Mucosa of rectum (tissue), 2 donors: ENCODE results near the gene NR1H3.
A peak's percentile ranks its signal among the peaks of the same experiment; 100 is the strongest.

Source experiments
- H3K27ac ChIP-seq, 2 donors: one replicate each; pipeline ENCODE4 v1.7.0; 2013; ENCODE audit warnings: inconsistent platforms in 2 of 2, low read depth in 2 of 2, low read length in 2 of 2
- H3K27me3 ChIP-seq, 2 donors: one replicate each; pipeline ENCODE4 v1.7.0; 2013; ENCODE audit warnings: low read length in 2 of 2; ENCODE audit not compliant: control insufficient read depth in 2 of 2, insufficient read depth in 2 of 2
- H3K36me3 ChIP-seq, 2 donors: one replicate each; pipeline ENCODE4 v1.7.0; 2013; ENCODE audit warnings: low read length in 2 of 2; ENCODE audit not compliant: control insufficient read depth in 2 of 2, insufficient read depth in 2 of 2
- H3K4me1 ChIP-seq, 2 donors: one replicate each; pipeline ENCODE4 v1.7.0; 2013; ENCODE audit warnings: low read length in 2 of 2, mild to moderate bottlenecking in 1 of 2; ENCODE audit not compliant: control insufficient read depth in 2 of 2, insufficient read depth in 2 of 2
- H3K4me3 ChIP-seq, 2 donors: one replicate each; pipeline ENCODE4 v1.7.0; 2013; ENCODE audit warnings: low read length in 2 of 2
- H3K9ac ChIP-seq, 2 donors: one replicate each; pipeline ENCODE4 v1.7.0; 2013; ENCODE audit warnings: low read length in 2 of 2, low read depth in 1 of 2, mild to moderate bottlenecking in 1 of 2
- H3K9me3 ChIP-seq, 2 donors: one replicate each; pipeline ENCODE4 v1.7.0; 2013; ENCODE audit warnings: low read length in 2 of 2; ENCODE audit not compliant: control insufficient read depth in 2 of 2
- donor health status: healthy.
- donor health status: Normal muscosa, but diverticular disease.

NR1H3 gene

GRCh38 chr11:47225552-47226400 lies 32.0 kb upstream of the NR1H3 start:
- H3K27ac ChIP-seq: no peak overlapping the region
- peaks cover 0 to 10% of the 10 kb centered on the region in 2 donors for H3K36me3 ChIP-seq

GRCh38 chr11:47229161-47229560 lies 28.6 kb upstream of the NR1H3 start:
- no peaks in the 10 kb centered on the region for H3K9me3 ChIP-seq
- peaks cover 0 to 10% of the 10 kb centered on the region in 2 donors for H3K36me3 ChIP-seq
- no peaks in the 10 kb centered on the region for H3K27me3 ChIP-seq
- no peak overlapping the region for H3K4me3 ChIP-seq
- H3K4me1 ChIP-seq: no peaks in the 10 kb centered on the region
- no peak overlapping the region for H3K27ac ChIP-seq
- no peak overlapping the region for H3K9ac ChIP-seq

More at GRCh38 chr11:47225552-47226400, 32.0 kb upstream of the NR1H3 start:
- H3K4me3 ChIP-seq: peak overlapping the region in 1 of 2 donors; percentile 3
- H3K9me3 ChIP-seq: no peaks in the 10 kb centered on the region
- H3K9ac ChIP-seq: no peak overlapping the region
- no peaks in the 10 kb centered on the region for H3K27me3 ChIP-seq
- no peaks in the 10 kb centered on the region for H3K4me1 ChIP-seq

GRCh38 chr11:47233051-47233450 lies 24.7 kb upstream of the NR1H3 start:
- no peak overlapping the region for H3K9ac ChIP-seq
- no peak overlapping the region for H3K27ac ChIP-seq
- H3K4me1 ChIP-seq: peaks cover 0 to 4% of the 10 kb centered on the region in 2 donors
- H3K36me3 ChIP-seq: peaks cover 2 to 3% of the 10 kb centered on the region in 2 donors
- H3K9me3 ChIP-seq: no peaks in the 10 kb centered on the region
- no peaks in the 10 kb centered on the region for H3K27me3 ChIP-seq
- no peak overlapping the region for H3K4me3 ChIP-seq

- no peaks in the 10 kb centered on the region for H3K9me3 ChIP-seq
- no peaks in the 10 kb centered on the region for H3K27me3 ChIP-seq
- peaks cover 0 to 4% of the 10 kb centered on the region in 2 donors for H3K4me1 ChIP-seq
- no peak overlapping the region for H3K9ac ChIP-seq
- peak overlapping the region; percentile 47 to 60 for H3K4me3 ChIP-seq
- H3K27ac ChIP-seq: no peak overlapping the region
- H3K36me3 ChIP-seq: peaks cover 8 to 10% of the 10 kb centered on the region in 2 donors
These were observed 23.7 kb upstream of the NR1H3 start for GRCh38 chr11:47233989-47234668.

- Histone ChIP-seq H3K9me3 (no peaks in the 10 kb centered on the region), H3K4me1 (peaks cover 0 to 4% of the 10 kb centered on the region in 2 donors), H3K4me3 (peak overlapping the region; percentile 47 to 60), H3K9ac (no peak overlapping the region), H3K27ac (no peak overlapping the region), H3K36me3 (peaks cover 14 to 15% of the 10 kb centered on the region in 2 donors), H3K27me3 (no peaks in the 10 kb centered on the region)
These were observed 23.1 kb upstream of the NR1H3 start for GRCh38 chr11:47234669-47235100.

- Histone ChIP-seq H3K4me3 (no peak overlapping the region), H3K36me3 (peaks cover 19 to 20% of the 10 kb centered on the region in 2 donors), H3K4me1 (peaks cover 0 to 4% of the 10 kb centered on the region in 2 donors), H3K9me3 (no peaks in the 10 kb centered on the region), H3K27ac (no peak overlapping the region), H3K9ac (no peak overlapping the region), H3K27me3 (no peaks in the 10 kb centered on the region)
These were observed 22.6 kb upstream of the NR1H3 start for GRCh38 chr11:47235163-47235562.

GRCh38 chr11:47236482-47236881 lies 21.3 kb upstream of the NR1H3 start:
- Histone ChIP-seq H3K9me3 (no peaks in the 10 kb centered on the region), H3K36me3 (peaks cover 26% of the 10 kb centered on the region in 2 donors), H3K4me1 (peaks cover 0 to 4% of the 10 kb centered on the region in 2 donors), H3K27me3 (no peaks in the 10 kb centered on the region), H3K9ac (no peak overlapping the region), H3K27ac (no peak overlapping the region), H3K4me3 (no peak overlapping the region)

GRCh38 chr11:47239852-47240251 lies 17.9 kb upstream of the NR1H3 start:
- Histone ChIP-seq H3K9ac (no peak overlapping the region), H3K36me3 (peaks cover 48 to 49% of the 10 kb centered on the region in 2 donors), H3K4me1 (no peaks in the 10 kb centered on the region), H3K9me3 (no peaks in the 10 kb centered on the region), H3K27ac (no peak overlapping the region), H3K4me3 (no peak overlapping the region), H3K27me3 (no peaks in the 10 kb centered on the region)

- no peaks in the 10 kb centered on the region for H3K4me1 ChIP-seq
- no peaks in the 10 kb centered on the region for H3K27me3 ChIP-seq
- peaks cover 57 to 59% of the 10 kb centered on the region in 2 donors for H3K36me3 ChIP-seq
- no peak overlapping the region for H3K9ac ChIP-seq
- no peak overlapping the region for H3K27ac ChIP-seq
- no peaks in the 10 kb centered on the region for H3K9me3 ChIP-seq
- H3K4me3 ChIP-seq: no peak overlapping the region
These were observed 15.9 kb upstream of the NR1H3 start for GRCh38 chr11:47241841-47242301.

- Histone ChIP-seq H3K4me1 (peaks cover 5 to 8% of the 10 kb centered on the region in 2 donors), H3K27me3 (no peaks in the 10 kb centered on the region), H3K9me3 (no peaks in the 10 kb centered on the region), H3K9ac (no peak overlapping the region), H3K36me3 (peaks cover 57 to 62% of the 10 kb centered on the region in 2 donors), H3K4me3 (no peak overlapping the region), H3K27ac (peak overlapping the region in 1 of 2 donors; percentile 10)
These were observed 15.1 kb upstream of the NR1H3 start for GRCh38 chr11:47242596-47243192.
